Measurements from ENCODE around the gene SLC12A9. TPM values are rescaled to one million over a fixed set of nuclear protein-coding genes. Genes with fewer than 3 reads are reported as not detected.

Gene SLC12A9
- total and polyA plus RNA-seq, 2 donors (not counting 1 experiment from before 2014, with no cell fraction given) = 80.0 to 80.1 TPM

DNA sequence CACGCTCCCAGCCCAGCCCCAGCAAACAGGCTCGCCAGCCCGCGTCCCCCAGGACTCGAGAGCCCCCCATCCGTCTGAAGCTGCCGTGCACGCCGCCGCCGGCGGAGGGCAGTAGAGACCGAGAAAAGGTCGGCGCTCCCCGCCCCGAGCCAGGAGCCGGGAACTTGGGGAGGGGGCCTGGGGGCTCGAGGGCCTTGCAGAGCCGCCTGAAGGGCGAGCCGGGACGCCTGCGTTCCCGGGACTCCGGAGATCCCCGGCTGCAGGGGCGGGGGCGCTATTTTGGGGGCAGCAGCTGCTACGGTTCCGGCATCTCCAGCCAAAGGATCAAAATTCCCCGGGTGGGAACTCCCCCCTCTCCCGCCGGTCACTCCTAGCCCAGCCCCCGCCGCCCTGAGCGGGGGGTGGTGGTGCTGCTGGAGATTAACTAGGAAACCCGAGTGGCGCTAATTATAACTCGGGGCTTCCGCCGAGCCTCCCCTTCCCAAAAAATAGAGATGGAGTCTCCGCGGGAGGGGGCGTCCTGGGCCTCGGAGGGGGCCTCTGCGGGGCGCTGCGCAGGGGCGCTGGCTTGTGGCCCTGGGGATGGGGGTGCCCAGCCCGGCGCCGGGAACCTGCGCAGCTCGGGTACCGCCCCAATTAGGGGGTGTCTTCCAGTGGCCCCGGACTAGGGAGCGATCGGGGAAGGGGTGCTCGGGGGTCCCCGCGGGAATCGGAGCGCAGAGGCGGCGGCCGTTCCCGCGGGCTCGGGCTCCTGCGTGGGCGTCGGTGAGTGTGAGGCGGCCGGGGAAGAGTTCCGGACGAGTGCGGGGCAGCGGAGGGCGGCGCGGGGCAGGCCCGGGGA, 42.6 kb downstream of the SLC12A9 start:
- DNase-seq (peak; percentile 73), ATAC-seq (ENCODE audit: low read depth) (peak; percentile 39)
- peak overlapping the region in 4 of 5 experiments; percentile 33 to 83 (median 51) for H3K4me3 ChIP-seq (ENCODE audit: control extremely low read depth in 1 of 5, extremely low read depth in 1 of 5, insufficient read depth in 1 of 5, low read depth in 2 of 5, low read length in 4 of 5)
- H3K4me3 Mint-ChIP-seq = peak overlapping the region; percentile 62
- TF ChIP-seq CTCF (IDR thresholded peaks at IDR 0.05) (peak; percentile 84), EZH2 (IDR thresholded peaks at IDR 0.05; ENCODE audit: borderline replicate concordance, insufficient read depth, low read depth, low read length, poor library complexity, severe bottlenecking) (peak; percentile 70)
- H3K4me2 ChIP-seq (replicated peaks; ENCODE audit: low read depth, low read length, poor library complexity, severe bottlenecking) = peak overlapping the region; percentile 100
- H2AFZ ChIP-seq (ENCODE audit: insufficient read depth, low read depth, low read length, poor library complexity, severe bottlenecking) = peak overlapping the region; percentile 64
- H3K27me3 ChIP-seq (replicated peaks in 1 of 4; ENCODE audit: control extremely low read depth in 1 of 4, control insufficient read depth in 3 of 4, insufficient read depth in 4 of 4, low read length in 3 of 4) = peaks cover 0 to 79% (median 26%) of the 10 kb centered on the region in 4 experiments
- no peaks in the 10 kb centered on the region for H3K79me2 ChIP-seq (ENCODE audit: control insufficient read depth, insufficient read depth, low read length)
- peaks cover 0 to 16% (median 0%) of the 10 kb centered on the region in 3 donors for H3K9me3 ChIP-seq (ENCODE audit: control extremely low read depth in 1 of 3, control insufficient read depth in 2 of 3, insufficient read depth in 1 of 3, low read length in 2 of 3)
- no peak overlapping the region for H3K27ac ChIP-seq (ENCODE audit: low read length in 2 of 2)
- peaks cover 38% of the 10 kb centered on the region for H3K27me3 Mint-ChIP-seq
- intact Hi-C loops (cut with micrococcal nuclease) = loop anchor here (1.0 to 10.0 kb wide), 2 partner anchors 182 to 250 kb away; no protein-coding TSS in a partner anchor
- ChIA-PET POLR2A (interaction anchor here (0.7 to 1.6 kb wide), 3 partner anchors 20 to 317 kb away, joined by 5 to 16 read pairs (median 8); partner anchors contain the start of gene SRRT), CTCF (interaction anchor here (0.5 to 2.9 kb wide), 25 partner anchors 8 to 868 kb away, joined by 3 to 32 read pairs (median 4); partner anchors contain the start of genes SLC12A9, SRRT and VGF)
- H3K4me1 ChIP-seq (ENCODE audit: control insufficient read depth in 2 of 2, insufficient read depth in 2 of 2, low read length in 2 of 2) = peaks cover 33 to 34% of the 10 kb centered on the region in 2 donors
- whole genome bisulfite sequencing (ENCODE audit: insufficient coverage) = 1% methylated on average over 78 of the region's 83 CpGs
- H4K20me1 ChIP-seq (ENCODE audit: control insufficient read depth, insufficient read depth, low read length, poor library complexity, severe bottlenecking) = no peaks in the 10 kb centered on the region
- peak overlapping the region; percentile 65 for H3K9ac ChIP-seq (ENCODE audit: low read length)
- H3K9me3 Mint-ChIP-seq (ENCODE audit: insufficient read depth) = no peaks in the 10 kb centered on the region
- H3K4me1 Mint-ChIP-seq = peaks cover 21% of the 10 kb centered on the region
- H3K27ac Mint-ChIP-seq = no peak overlapping the region
- H3K36me3 ChIP-seq (replicated peaks in 1 of 2; ENCODE audit: control extremely low read depth in 1 of 2, control insufficient read depth in 1 of 2, extremely low read depth in 1 of 2, insufficient read depth in 2 of 2, low read length in 1 of 2) = no peaks in the 10 kb centered on the region

Data from B cell (primary cell).